K562 (cell line): ENCODE data around the gene ANO9. TPM values are rescaled to one million over a fixed set of nuclear protein-coding genes. Genes with fewer than 3 reads are reported as not detected.

Experiments
- ATAC-seq: fragments of 200-7000 bp; cut with Tn5 transposase; 3 replicates; pipeline ENCODE4 v1.9.1; 2020; ENCODE audit warnings: moderate library complexity
- BruUV-seq: library from RNA; stranded (reverse); fragments of 400-500 nt; replicated peaks from 2 replicates; lab custom pipeline; 2021; lab: Mats Ljungman, UMichigan
- CTCF ChIA-PET: fragments of 300-600 bp; formaldehyde crosslinking; extraction: SDS; loops from one replicate; lab custom pipeline; 2021; ENCODE audit warnings: low intra/inter-chr PET ratio; lab: Yijun Ruan, JAX
- POLR2A ChIA-PET: fragments of 300-600, 350-650 bp; sonication (Branson Sonifier 250); formaldehyde crosslinking; extraction: SDS; loops from one replicate; lab custom pipeline; 2021; ENCODE audit warnings: antibody characterized with exemption, inconsistent platforms; lab: Yijun Ruan, JAX
- DNase-seq, 4 experiments: peaks; one replicate each; pipeline versions ENCODE4 v3.0.0 to v3.0.0-alpha.2; 2011 to 2018; ENCODE audit warnings: low spot score in 3 of 4, mixed read lengths in 3 of 4; ENCODE audit errors: extremely low read depth in 1 of 4
- FAIRE-seq: peaks from 2 replicates; lab custom pipeline; 2011; peaks lifted over from hg19 to GRCh38; lab: Jason Lieb, UNC
- H2AFZ ChIP-seq: 2 replicates; pipeline ENCODE4 v1.6.0; 2011; ENCODE audit warnings: low read depth, low read length, control low read depth, inconsistent platforms
- H3K27ac ChIP-seq: fragments of 200-600 bp; 3 replicates; pipeline ENCODE4 v1.8.0; 2011; ENCODE audit warnings: low read depth, mild to moderate bottlenecking, control low read depth, inconsistent platforms, low read length, moderate library complexity, mixed read lengths; ENCODE audit errors: extremely low read depth
- H3K27me3 ChIP-seq, 2 experiments: fragments of 300-600 bp in 1 of 2; 2 replicates in 1 of 2; 3 replicates in 1 of 2; pipeline versions ENCODE4 v1.6.0 to v1.8.0; 2011; ENCODE audit warnings: inconsistent platforms in 2 of 2, low read length in 2 of 2, mild to moderate bottlenecking in 1 of 2, mixed read lengths in 1 of 2, moderate library complexity in 1 of 2; ENCODE audit not compliant: control insufficient read depth in 2 of 2, insufficient read depth in 2 of 2
- H3K36me3 ChIP-seq: fragments of 300-600 bp; 3 replicates; pipeline ENCODE4 v1.8.0; 2011; ENCODE audit warnings: mild to moderate bottlenecking, low read length, inconsistent platforms; ENCODE audit not compliant: control insufficient read depth, insufficient read depth
- H3K4me1 ChIP-seq, 2 experiments: fragments of 200-600 bp in 1 of 2; replicated peaks in 1 of 2; 2 replicates in 1 of 2; 3 replicates in 1 of 2; pipeline versions ENCODE4 v1.5.1 to v1.8.0; 2011; ENCODE audit warnings: inconsistent platforms in 2 of 2, low read length in 2 of 2, mild to moderate bottlenecking in 1 of 2, mixed read lengths in 1 of 2, moderate library complexity in 1 of 2; ENCODE audit not compliant: control insufficient read depth in 2 of 2, insufficient read depth in 2 of 2
- H3K4me2 ChIP-seq: 2 replicates; pipeline ENCODE4 v1.6.1; 2011; ENCODE audit warnings: low read length, control low read depth, inconsistent platforms, mixed read lengths; ENCODE audit not compliant: insufficient read depth
- H3K4me3 ChIP-seq: fragments of 200-600 bp; sonication (generic), shearing (Covaris generic); 2 replicates; pipeline ENCODE4 v1.5.1; 2016; ENCODE audit warnings: control low read depth, inconsistent platforms
- H3K79me2 ChIP-seq: fragments of 200-600 bp; 3 replicates; pipeline ENCODE4 v1.8.0; 2011; ENCODE audit warnings: low read length, inconsistent platforms; ENCODE audit not compliant: control insufficient read depth, insufficient read depth
- H3K9ac ChIP-seq, 2 experiments: 2 replicates each; pipeline versions ENCODE4 v1.6.0 to v1.6.1; 2011; ENCODE audit warnings: low read depth in 2 of 2, low read length in 2 of 2, control low read depth in 1 of 2, inconsistent platforms in 1 of 2, mild to moderate bottlenecking in 1 of 2, mixed read lengths in 1 of 2; ENCODE audit not compliant: insufficient read depth in 1 of 2
- H3K9me1 ChIP-seq: one replicate; pipeline ENCODE4 v1.6.0; 2011; ENCODE audit warnings: inconsistent platforms, mild to moderate bottlenecking, low read length, moderate library complexity; ENCODE audit not compliant: control insufficient read depth, insufficient read depth
- H3K9me3 ChIP-seq: replicated peaks from 2 replicates; pipeline ENCODE4 v1.5.1; 2011; ENCODE audit warnings: low read depth, low read length, inconsistent platforms; ENCODE audit not compliant: control insufficient read depth, insufficient read depth
- H4K20me1 ChIP-seq: replicated peaks from 2 replicates; pipeline ENCODE4 v1.6.1; 2011; ENCODE audit warnings: low read length, inconsistent platforms, mixed read lengths; ENCODE audit not compliant: control insufficient read depth, insufficient read depth
- CCNT2 ChIP-seq: IDR thresholded peaks from 2 replicates; pipeline ENCODE4 v1.6.1; 2011; ENCODE audit warnings: borderline replicate concordance, low read depth, mild to moderate bottlenecking, moderate library complexity, mixed read lengths, low read length; ENCODE audit not compliant: insufficient read length; ENCODE audit errors: extremely low read depth
- CHCHD3 ChIP-seq: fragments of 250-450 bp; sonication (Bioruptor Pico); IDR thresholded peaks from 2 replicates; pipeline ENCODE4 v2.1.2; 2022; ENCODE audit warnings: mild to moderate bottlenecking
- FOXA3 ChIP-seq, 2 experiments: fragments of 450-650 bp in 1 of 2; sonication (generic) in 1 of 2; formaldehyde crosslinking; IDR thresholded peaks in 1 of 2; conservative IDR thresholded peaks in 1 of 2; 2 replicates each; pipeline versions ENCODE4 v1.4.0 to v1.8.0; 2020 to 2022; ENCODE audit warnings: mild to moderate bottlenecking in 2 of 2, missing genetic modification reagents in 1 of 2
- GABPB2 ChIP-seq: fragments of 250-450 bp; sonication (Bioruptor Pico); conservative IDR thresholded peaks from 2 replicates; pipeline ENCODE4 v1.5.1; 2021; ENCODE audit warnings: mild to moderate bottlenecking
- HDAC1 ChIP-seq, 2 experiments: fragments of 450-650 bp; IDR thresholded peaks; 2 replicates each; pipeline ENCODE4 v1.6.1; 2016 to 2017; ENCODE audit warnings: inconsistent platforms in 1 of 2, mild to moderate bottlenecking in 1 of 2, moderate library complexity in 1 of 2
- HMGN3 ChIP-seq: IDR thresholded peaks from 2 replicates; pipeline ENCODE4 v1.6.1; 2011; ENCODE audit warnings: borderline replicate concordance, low read depth, mild to moderate bottlenecking, mixed read lengths, low read length; ENCODE audit not compliant: insufficient read length; ENCODE audit errors: extremely low read depth
- JUNB ChIP-seq: fragments of 450-650 bp; formaldehyde crosslinking; conservative IDR thresholded peaks from 2 replicates; pipeline ENCODE4 v1.4.0; 2020; ENCODE audit warnings: mild to moderate bottlenecking
- NONO ChIP-seq, 2 experiments: fragments of 200-400 bp in 1 of 2; fragments of 450-650 bp in 1 of 2; formaldehyde crosslinking in 1 of 2; IDR thresholded peaks; 2 replicates each; pipeline ENCODE4 v1.6.1; 2017; ENCODE audit warnings: low read depth in 2 of 2, mild to moderate bottlenecking in 2 of 2, moderate library complexity in 2 of 2, low read length in 1 of 2
- SMAD1 ChIP-seq: fragments of 150-350 bp; IDR thresholded peaks from 2 replicates; pipeline ENCODE4 v1.6.1; 2014; ENCODE audit warnings: low read length, low read depth; ENCODE audit not compliant: partially characterized antibody
- SPI1 ChIP-seq: IDR thresholded peaks from 2 replicates; pipeline ENCODE4 v1.6.1; 2011; ENCODE audit warnings: low read depth, low read length, control low read depth, borderline replicate concordance
- ZBTB8A ChIP-seq: fragments of 450-650 bp; IDR thresholded peaks from 2 replicates; pipeline ENCODE4 v1.6.1; 2018; ENCODE audit warnings: mild to moderate bottlenecking, moderate library complexity; ENCODE audit not compliant: partially characterized antibody
- WGBS: fragments of 100-300 bp; shearing (Covaris generic); methylation state at CpG from one replicate; pipeline ENCODE4 v1.1.6; 2016; ENCODE audit warnings: low coverage, mixed read lengths; ENCODE audit not compliant: insufficient coverage; ENCODE audit errors: missing lambda C conversion rate; 5-methylcytosine and 5-hydroxymethylcytosine counted together
- in situ Hi-C: fragments of 300-500 bp; cut with MboI; formaldehyde crosslinking; loops from 4 replicates; pipeline ENCODE4 v1.15.0; 2018; ENCODE audit warnings: inconsistent platforms, mixed read lengths
- intact Hi-C: fragments of 100-400 bp; cut with micrococcal nuclease; formaldehyde crosslinking; loops from 2 replicates; pipeline ENCODE4 v1.14.2; 2022
- polyA plus RNA-seq, 8 experiments: library from polyadenylated mRNA; depleted of rRNA in 4 of 8; stranded (reverse) in 5 of 8; unstranded in 3 of 8; fragments of >200 nt; fragmentation: Nextera tagmentation in 2 of 8; fragmentation: Illumina TruSeq in 1 of 8; extraction: Ambion mirVana in 2 of 8; extraction: Trizol in 1 of 8; gene quantifications; 2 replicates each; pipeline versions ENCODE4 v1.2.1 to v1.2.3, GENCODE V29; 2011 to 2014; ENCODE audit warnings: inconsistent platforms in 1 of 8, missing spikeins in 1 of 8
- total RNA-seq, 7 experiments: library from RNA; depleted of rRNA in 6 of 7; stranded (reverse); fragments of >200 nt in 6 of 7; fragmentation: Illumina TruSeq in 2 of 7; extraction: Trizol in 2 of 7; gene quantifications; 2 replicates each; pipeline versions ENCODE4 v1.2.1 to v1.2.3, GENCODE V29; 2011 to 2021; ENCODE audit warnings: low replicate concordance in 1 of 7
- TF ChIP-seq, protein P1 (sequence below): fragments of 450-650 bp; formaldehyde crosslinking; conservative IDR thresholded peaks from 2 replicates; pipeline ENCODE4 v1.4.0; 2022; ENCODE audit warnings: mild to moderate bottlenecking, missing genetic modification characterization
- TF ChIP-seq, protein P2 (sequence below): sonication (generic); formaldehyde crosslinking; IDR thresholded peaks from 2 replicates; pipeline ENCODE4 v1.8.1; 2023; ENCODE audit warnings: mild to moderate bottlenecking, missing genetic modification reagents
- TF ChIP-seq, protein P3 (sequence below): sonication (generic); formaldehyde crosslinking; IDR thresholded peaks from 2 replicates; pipeline ENCODE4 v1.8.1; 2023; ENCODE audit warnings: mild to moderate bottlenecking, missing genetic modification reagents

The ANO9 gene
- total and polyA plus RNA-seq, 9 of the 15 experiments (the other 6 are each of a cell fraction or from before 2014, with no cell fraction given), result 0.20 to 14.5 (median 4.5) TPM

DNA sequence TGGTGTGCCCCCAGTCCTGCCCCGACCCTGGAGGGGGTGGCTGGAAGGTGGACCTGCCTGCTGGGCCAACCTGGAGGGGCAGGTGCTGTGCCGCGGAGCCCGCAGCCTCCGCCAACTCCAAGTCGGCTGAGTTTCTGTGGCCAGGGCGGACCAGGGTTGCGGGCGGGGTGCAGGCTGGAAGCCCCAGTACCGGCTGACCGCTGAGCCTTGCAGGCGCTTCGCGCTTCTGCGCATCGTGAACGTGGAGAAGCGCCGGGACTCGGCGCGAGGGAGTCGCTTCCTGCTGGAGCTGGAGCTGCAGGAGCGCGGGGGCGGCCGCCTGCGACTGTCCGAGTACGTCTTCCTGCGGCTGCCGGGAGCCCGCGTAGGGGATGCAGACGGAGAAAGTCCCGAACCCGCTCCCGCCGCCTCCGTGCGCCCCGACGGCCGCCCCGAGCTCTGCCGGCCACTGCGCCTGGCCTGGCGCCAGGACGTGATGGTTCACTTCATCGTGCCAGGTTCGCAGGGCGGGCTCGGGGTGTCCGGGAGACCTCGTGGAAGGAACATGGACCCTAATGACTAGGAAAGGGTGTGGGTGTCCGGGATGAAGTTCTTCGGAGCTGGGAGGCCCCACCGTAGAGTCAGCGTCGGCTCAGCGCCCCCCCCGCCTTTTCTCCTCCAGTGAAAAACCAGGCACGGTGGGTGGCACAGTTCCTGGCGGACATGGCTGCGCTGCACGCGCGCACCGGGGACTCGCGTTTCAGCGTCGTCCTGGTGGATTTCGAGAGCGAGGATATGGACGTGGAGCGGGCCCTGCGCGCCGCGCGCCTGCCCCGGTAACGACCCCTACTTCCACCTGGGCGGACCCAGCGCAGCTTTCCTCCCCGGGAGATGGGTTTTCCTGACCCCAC is 62.4 kb downstream of the ANO9 start:
- WGBS, result 94% methylated on average over 33 of the region's 87 CpGs
- CTCF ChIA-PET, result no interaction called here
- TF ChIP-seq HDAC1 (IDR thresholded peaks at IDR 0.05), result no peak
- TF ChIP-seq, protein P1, sequence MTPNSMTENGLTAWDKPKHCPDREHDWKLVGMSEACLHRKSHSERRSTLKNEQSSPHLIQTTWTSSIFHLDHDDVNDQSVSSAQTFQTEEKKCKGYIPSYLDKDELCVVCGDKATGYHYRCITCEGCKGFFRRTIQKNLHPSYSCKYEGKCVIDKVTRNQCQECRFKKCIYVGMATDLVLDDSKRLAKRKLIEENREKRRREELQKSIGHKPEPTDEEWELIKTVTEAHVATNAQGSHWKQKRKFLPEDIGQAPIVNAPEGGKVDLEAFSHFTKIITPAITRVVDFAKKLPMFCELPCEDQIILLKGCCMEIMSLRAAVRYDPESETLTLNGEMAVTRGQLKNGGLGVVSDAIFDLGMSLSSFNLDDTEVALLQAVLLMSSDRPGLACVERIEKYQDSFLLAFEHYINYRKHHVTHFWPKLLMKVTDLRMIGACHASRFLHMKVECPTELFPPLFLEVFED (CRISPR knock-in tag), result no peak
- TF ChIP-seq GABPB2 (CRISPR knock-in tag), result no peak
- TF ChIP-seq JUNB (CRISPR knock-in tag), result no peak
- TF ChIP-seq HMGN3, result peak; percentile 8
- TF ChIP-seq NONO (IDR thresholded peaks at IDR 0.05; ENCODE audit: low read depth in 2 of 2, low read length in 1 of 2), result no peak
- TF ChIP-seq ZBTB8A, result no peak
- TF ChIP-seq, protein P2, sequence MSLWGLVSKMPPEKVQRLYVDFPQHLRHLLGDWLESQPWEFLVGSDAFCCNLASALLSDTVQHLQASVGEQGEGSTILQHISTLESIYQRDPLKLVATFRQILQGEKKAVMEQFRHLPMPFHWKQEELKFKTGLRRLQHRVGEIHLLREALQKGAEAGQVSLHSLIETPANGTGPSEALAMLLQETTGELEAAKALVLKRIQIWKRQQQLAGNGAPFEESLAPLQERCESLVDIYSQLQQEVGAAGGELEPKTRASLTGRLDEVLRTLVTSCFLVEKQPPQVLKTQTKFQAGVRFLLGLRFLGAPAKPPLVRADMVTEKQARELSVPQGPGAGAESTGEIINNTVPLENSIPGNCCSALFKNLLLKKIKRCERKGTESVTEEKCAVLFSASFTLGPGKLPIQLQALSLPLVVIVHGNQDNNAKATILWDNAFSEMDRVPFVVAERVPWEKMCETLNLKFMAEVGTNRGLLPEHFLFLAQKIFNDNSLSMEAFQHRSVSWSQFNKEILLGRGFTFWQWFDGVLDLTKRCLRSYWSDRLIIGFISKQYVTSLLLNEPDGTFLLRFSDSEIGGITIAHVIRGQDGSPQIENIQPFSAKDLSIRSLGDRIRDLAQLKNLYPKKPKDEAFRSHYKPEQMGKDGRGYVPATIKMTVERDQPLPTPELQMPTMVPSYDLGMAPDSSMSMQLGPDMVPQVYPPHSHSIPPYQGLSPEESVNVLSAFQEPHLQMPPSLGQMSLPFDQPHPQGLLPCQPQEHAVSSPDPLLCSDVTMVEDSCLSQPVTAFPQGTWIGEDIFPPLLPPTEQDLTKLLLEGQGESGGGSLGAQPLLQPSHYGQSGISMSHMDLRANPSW (CRISPR knock-in tag), result no peak
- TF ChIP-seq SMAD1, result no peak
- TF ChIP-seq FOXA3 (CRISPR knock-in tag; conservative IDR thresholded peaks at IDR 0.05 in 1 of 2, IDR thresholded peaks at IDR 0.05 in 1 of 2), result no peak
- TF ChIP-seq, protein P3, sequence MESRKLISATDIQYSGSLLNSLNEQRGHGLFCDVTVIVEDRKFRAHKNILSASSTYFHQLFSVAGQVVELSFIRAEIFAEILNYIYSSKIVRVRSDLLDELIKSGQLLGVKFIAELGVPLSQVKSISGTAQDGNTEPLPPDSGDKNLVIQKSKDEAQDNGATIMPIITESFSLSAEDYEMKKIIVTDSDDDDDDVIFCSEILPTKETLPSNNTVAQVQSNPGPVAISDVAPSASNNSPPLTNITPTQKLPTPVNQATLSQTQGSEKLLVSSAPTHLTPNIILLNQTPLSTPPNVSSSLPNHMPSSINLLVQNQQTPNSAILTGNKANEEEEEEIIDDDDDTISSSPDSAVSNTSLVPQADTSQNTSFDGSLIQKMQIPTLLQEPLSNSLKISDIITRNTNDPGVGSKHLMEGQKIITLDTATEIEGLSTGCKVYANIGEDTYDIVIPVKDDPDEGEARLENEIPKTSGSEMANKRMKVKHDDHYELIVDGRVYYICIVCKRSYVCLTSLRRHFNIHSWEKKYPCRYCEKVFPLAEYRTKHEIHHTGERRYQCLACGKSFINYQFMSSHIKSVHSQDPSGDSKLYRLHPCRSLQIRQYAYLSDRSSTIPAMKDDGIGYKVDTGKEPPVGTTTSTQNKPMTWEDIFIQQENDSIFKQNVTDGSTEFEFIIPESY (CRISPR knock-in tag), result peak; percentile 60; the same call in 1 of the 2 replicates
- TF ChIP-seq SPI1, result no peak
- no peak for TF ChIP-seq CHCHD3
- peak; percentile 19 for TF ChIP-seq CCNT2

More for the DNA sequence above, 62.4 kb downstream of the ANO9 start:
- no peaks in the 10 kb centered on the region for H3K27me3 ChIP-seq
- no peaks in the 10 kb centered on the region for H3K79me2 ChIP-seq
- intact Hi-C loops, result no loop called here
- ATAC-seq, result no peak
- H3K4me2 ChIP-seq, result no peak overlapping the region
- POLR2A ChIA-PET, result no interaction called here
- no peak for FAIRE-seq
- peaks cover 2% of the 10 kb centered on the region; the same call in 1 of the 2 replicates for H3K9me3 ChIP-seq
- H3K4me3 ChIP-seq, result no peak overlapping the region
- no peak overlapping the region for H3K27ac ChIP-seq
- H2AFZ ChIP-seq, result no peak overlapping the region
- no peak for DNase-seq
- H3K9me1 ChIP-seq, result no peaks in the 10 kb centered on the region
- H3K36me3 ChIP-seq, result peaks cover 31% of the 10 kb centered on the region; the same call in 2 of the 3 replicates
- no TSS peak for BruUV-seq
- no peak overlapping the region for H3K9ac ChIP-seq
- in situ Hi-C loops, result no loop called here
- peaks cover 0 to 31% of the 10 kb centered on the region in 2 experiments; a peak in 2 of 5 replicates for H3K4me1 ChIP-seq
- H4K20me1 ChIP-seq, result no peaks in the 10 kb centered on the region
